H9 (cell line): ENCODE data around the gene ZMYND8. TPM values are rescaled to one million over a fixed set of nuclear protein-coding genes. Genes with fewer than 3 reads are reported as not detected.

Source experiments
- DNase-seq: peaks from one replicate; pipeline ENCODE4 v3.0.0-alpha.2; 2017
- H2AFZ ChIP-seq: one replicate; pipeline ENCODE4 v1.6.1; 2013; ENCODE audit warnings: mild to moderate bottlenecking, low read length, control low read depth, moderate library complexity
- H2AK5ac ChIP-seq: 2 replicates; pipeline ENCODE4 v1.6.1; 2013; ENCODE audit warnings: low read length, control low read depth, mixed read lengths; ENCODE audit not compliant: insufficient read length
- H2BK120ac ChIP-seq: one replicate; pipeline ENCODE4 v1.6.1; 2013; ENCODE audit warnings: low read depth, mild to moderate bottlenecking, low read length, control low read depth, inconsistent platforms; ENCODE audit not compliant: poor library complexity, severe bottlenecking
- H2BK12ac ChIP-seq: 2 replicates; pipeline ENCODE4 v1.6.1; 2013; ENCODE audit warnings: low read length, control low read depth, mixed read lengths, low read depth; ENCODE audit not compliant: insufficient read length
- H2BK15ac ChIP-seq: 2 replicates; pipeline ENCODE4 v1.6.1; 2013; ENCODE audit warnings: low read depth, low read length, control low read depth
- H2BK20ac ChIP-seq: one replicate; pipeline ENCODE4 v1.6.1; 2013; ENCODE audit warnings: low read depth, mild to moderate bottlenecking, low read length, control low read depth, inconsistent platforms; ENCODE audit not compliant: poor library complexity, severe bottlenecking
- H2BK5ac ChIP-seq: 2 replicates; pipeline ENCODE4 v1.6.1; 2013; ENCODE audit warnings: low read length, control low read depth, mixed read lengths; ENCODE audit not compliant: insufficient read length
- H3K14ac ChIP-seq: 2 replicates; pipeline ENCODE4 v1.6.1; 2013; ENCODE audit warnings: low read length, control low read depth; ENCODE audit not compliant: insufficient read depth
- H3K18ac ChIP-seq: 2 replicates; pipeline ENCODE4 v1.6.1; 2013; ENCODE audit warnings: low read depth, mild to moderate bottlenecking, mixed read lengths, low read length, control low read depth; ENCODE audit not compliant: insufficient read length
- H3K23ac ChIP-seq: 2 replicates; pipeline ENCODE4 v1.6.1; 2013; ENCODE audit warnings: low read length, control low read depth, mixed read lengths, low read depth; ENCODE audit not compliant: insufficient read length
- H3K23me2 ChIP-seq: 2 replicates; pipeline ENCODE4 v1.6.1; 2013; ENCODE audit warnings: low read depth, mild to moderate bottlenecking, mixed read lengths, low read length, control low read depth; ENCODE audit not compliant: insufficient read length, poor library complexity, severe bottlenecking
- H3K27ac ChIP-seq: 2 replicates; pipeline ENCODE4 v1.5.1; 2013; ENCODE audit warnings: low read length, control low read depth, mixed read lengths, low read depth; ENCODE audit not compliant: insufficient read length
- H3K27me3 ChIP-seq: 2 replicates; pipeline ENCODE4 v1.6.1; 2013; ENCODE audit warnings: low read length, control low read depth, inconsistent platforms; ENCODE audit not compliant: insufficient read depth
- H3K4ac ChIP-seq: 2 replicates; pipeline ENCODE4 v1.6.1; 2013; ENCODE audit warnings: low read depth, mild to moderate bottlenecking, control low read depth, inconsistent platforms, low read length, moderate library complexity
- H3K4me1 ChIP-seq: 2 replicates; pipeline ENCODE4 v1.6.1; 2013; ENCODE audit warnings: low read length, control low read depth, inconsistent platforms; ENCODE audit not compliant: insufficient read depth
- H3K4me2 ChIP-seq: 2 replicates; pipeline ENCODE4 v1.6.1; 2013; ENCODE audit warnings: low read length, control low read depth, mixed read lengths; ENCODE audit not compliant: insufficient read length, insufficient read depth
- H3K56ac ChIP-seq: 2 replicates; pipeline ENCODE4 v1.6.1; 2013; ENCODE audit warnings: low read depth, mild to moderate bottlenecking, mixed read lengths, low read length, control low read depth; ENCODE audit not compliant: insufficient read length
- H3K79me1 ChIP-seq: 2 replicates; pipeline ENCODE4 v1.6.1; 2013; ENCODE audit warnings: low read depth, mild to moderate bottlenecking, moderate library complexity, low read length, control low read depth, inconsistent platforms; ENCODE audit not compliant: insufficient read depth, poor library complexity, severe bottlenecking
- H3K79me2 ChIP-seq: 2 replicates; pipeline ENCODE4 v1.6.1; 2013; ENCODE audit warnings: low read length, control low read depth, inconsistent platforms; ENCODE audit not compliant: insufficient read depth
- H3K9ac ChIP-seq: 2 replicates; pipeline ENCODE4 v1.6.1; 2013; ENCODE audit warnings: low read length, control low read depth, mixed read lengths; ENCODE audit not compliant: insufficient read length; ENCODE audit errors: extremely low read depth
- H3K9me3 ChIP-seq: one replicate; pipeline ENCODE4 v1.6.1; 2013; ENCODE audit warnings: low read depth, low read length, inconsistent platforms; ENCODE audit not compliant: control insufficient read depth
- H3T11ph ChIP-seq: one replicate; pipeline ENCODE4 v1.6.1; 2013; ENCODE audit warnings: mild to moderate bottlenecking, low read length, control low read depth, inconsistent platforms
- H4K20me1 ChIP-seq: one replicate; pipeline ENCODE4 v1.6.1; 2013; ENCODE audit not compliant: control insufficient read depth, insufficient read length, insufficient read depth
- H4K5ac ChIP-seq: 2 replicates; pipeline ENCODE4 v1.6.1; 2013; ENCODE audit warnings: low read depth, mild to moderate bottlenecking, mixed read lengths, low read length, control low read depth; ENCODE audit not compliant: insufficient read length
- H4K8ac ChIP-seq: replicated peaks from 2 replicates; pipeline ENCODE4 v1.6.1; 2013; ENCODE audit warnings: low read length, control low read depth, mixed read lengths, low read depth; ENCODE audit not compliant: insufficient read length
- H4K91ac ChIP-seq: 2 replicates; pipeline ENCODE4 v1.6.1; 2013; ENCODE audit warnings: low read depth, mild to moderate bottlenecking, moderate library complexity, mixed read lengths, low read length, control low read depth; ENCODE audit not compliant: insufficient read length
- H3K27ac Mint-ChIP-seq, 3 experiments: 2 replicates in 2 of 3; 3 replicates in 1 of 3; pipeline ENCODE4 v1.8.0; 2020 to 2021; ENCODE audit warnings: mixed read lengths in 3 of 3, mild to moderate bottlenecking in 1 of 3, moderate library complexity in 1 of 3
- H3K27me3 Mint-ChIP-seq: 2 replicates; pipeline ENCODE4 v1.8.0; 2021; ENCODE audit warnings: low read depth, mild to moderate bottlenecking, moderate library complexity, mixed read lengths
- H3K36me3 Mint-ChIP-seq, 3 experiments: 2 replicates in 2 of 3; 3 replicates in 1 of 3; pipeline ENCODE4 v1.8.0; 2020 to 2021; ENCODE audit warnings: low read depth in 3 of 3, mixed read lengths in 3 of 3; ENCODE audit not compliant: insufficient read depth in 1 of 3
- H3K4me1 Mint-ChIP-seq, 2 experiments: 2 replicates each; pipeline ENCODE4 v1.8.0; 2020; ENCODE audit warnings: mixed read lengths in 2 of 2
- H3K4me3 Mint-ChIP-seq, 2 experiments: 2 replicates in 1 of 2; 3 replicates in 1 of 2; pipeline ENCODE4 v1.8.0; 2020 to 2021; ENCODE audit warnings: mild to moderate bottlenecking in 2 of 2, mixed read lengths in 2 of 2, moderate library complexity in 1 of 2
- H3K9me3 Mint-ChIP-seq, 2 experiments: 2 replicates in 1 of 2; 3 replicates in 1 of 2; pipeline ENCODE4 v1.8.0; 2020; ENCODE audit warnings: mild to moderate bottlenecking in 2 of 2, mixed read lengths in 2 of 2, moderate library complexity in 1 of 2
- CTCF ChIP-seq: fragments of 200-600 bp; sonication (generic); conservative IDR thresholded peaks from 3 replicates; pipeline ENCODE4 v1.8.0; 2021; ENCODE audit warnings: antibody characterized with exemption, mild to moderate bottlenecking
- WGBS: extraction: QIAGEN DNeasy Blood & Tissue Kit; methylation state at CpG from one replicate; pipeline ENCODE4 v1.1.7; 2013; ENCODE audit warnings: missing lambda C conversion rate, low lambda C conversion rate, mixed read lengths; ENCODE audit not compliant: insufficient read length; ENCODE audit errors: extremely low coverage; 5-methylcytosine and 5-hydroxymethylcytosine counted together
- total RNA-seq: library from RNA; stranded (reverse); gene quantifications from 2 replicates; pipeline ENCODE4 v1.2.1, GENCODE V29; 2021

ZMYND8 gene
- total RNA-seq, 1 experiment from 2014 or later: 158 TPM

GRCh38 chr20:47280228-47280627 is 76.3 kb downstream of the ZMYND8 start:
- Histone ChIP-seq H2BK20ac (no peak overlapping the region), H3K27ac (no peak overlapping the region)

More at GRCh38 chr20:47280228-47280627, 76.3 kb downstream of the ZMYND8 start:
- no peaks in the 10 kb centered on the region; the same call in 1 of the 2 replicates for H3K4me1 ChIP-seq
- H4K8ac ChIP-seq: no peak overlapping the region
- no peaks in the 10 kb centered on the region for H3K27me3 ChIP-seq
- H3K56ac ChIP-seq: no peak overlapping the region
- no peak overlapping the region for H3K23ac ChIP-seq
- no peak for DNase-seq
- no peak overlapping the region for H4K5ac ChIP-seq
- H2AK5ac ChIP-seq: no peak overlapping the region
- Mint-ChIP-seq H3K27ac (peak overlapping the region; percentile 88 to 93 (median 89)), H3K4me3 (no peak overlapping the region), H3K36me3 (peaks cover 58 to 96% (median 95%) of the 10 kb centered on the region in 3 experiments), H3K4me1 (peaks cover 12 to 24% of the 10 kb centered on the region in 2 experiments; a peak in 3 of 4 replicates), H3K27me3 (no peaks in the 10 kb centered on the region), H3K9me3 (no peaks in the 10 kb centered on the region)
- H2BK15ac ChIP-seq: no peak overlapping the region
- H2BK12ac ChIP-seq: no peak overlapping the region
- H3T11ph ChIP-seq: no peak overlapping the region
- H3K14ac ChIP-seq: no peak overlapping the region
- no peak overlapping the region for H3K9ac ChIP-seq
- H3K79me2 ChIP-seq: no peaks in the 10 kb centered on the region
- no peaks in the 10 kb centered on the region for H3K9me3 ChIP-seq
- H3K4ac ChIP-seq: no peak overlapping the region
- no peak overlapping the region for H4K91ac ChIP-seq
- H3K18ac ChIP-seq: no peak overlapping the region
- H3K79me1 ChIP-seq: peaks cover 5% of the 10 kb centered on the region
- no peaks in the 10 kb centered on the region for H3K23me2 ChIP-seq
- H2BK120ac ChIP-seq: no peak overlapping the region
- H2AFZ ChIP-seq: no peak overlapping the region
- no peak overlapping the region for H3K4me2 ChIP-seq
- no CpG with 5 or more reads among the region's 7 CpGs for WGBS
- no peak for TF ChIP-seq CTCF
- H2BK5ac ChIP-seq: no peak overlapping the region
- no peaks in the 10 kb centered on the region for H4K20me1 ChIP-seq
